K562 (cell line): ENCODE results near the gene DIP2C. TPM values are rescaled to one million over a fixed set of nuclear protein-coding genes. Genes with fewer than 3 reads are reported as not detected.

Source experiments
- ATAC-seq: fragments of 200-7000 bp; cut with Tn5 transposase; 3 replicates; pipeline ENCODE4 v1.9.1; 2020; ENCODE audit warnings: moderate library complexity
- BruUV-seq: library from RNA; stranded (reverse); fragments of 400-500 nt; replicated peaks from 2 replicates; lab custom pipeline; 2021; lab: Mats Ljungman, UMichigan
- CTCF ChIA-PET: fragments of 300-600 bp; formaldehyde crosslinking; extraction: SDS; loops from one replicate; lab custom pipeline; 2021; ENCODE audit warnings: low intra/inter-chr PET ratio; lab: Yijun Ruan, JAX
- POLR2A ChIA-PET: fragments of 300-600, 350-650 bp; sonication (Branson Sonifier 250); formaldehyde crosslinking; extraction: SDS; loops from one replicate; lab custom pipeline; 2021; ENCODE audit warnings: antibody characterized with exemption, inconsistent platforms; lab: Yijun Ruan, JAX
- DNase-seq, 4 experiments: peaks; one replicate each; pipeline versions ENCODE4 v3.0.0 to v3.0.0-alpha.2; 2011 to 2018; ENCODE audit warnings: low spot score in 3 of 4, mixed read lengths in 3 of 4; ENCODE audit errors: extremely low read depth in 1 of 4
- FAIRE-seq: peaks from 2 replicates; lab custom pipeline; 2011; peaks lifted over from hg19 to GRCh38; lab: Jason Lieb, UNC
- H2AFZ ChIP-seq: 2 replicates; pipeline ENCODE4 v1.6.0; 2011; ENCODE audit warnings: low read depth, low read length, control low read depth, inconsistent platforms
- H3K27ac ChIP-seq: fragments of 200-600 bp; 3 replicates; pipeline ENCODE4 v1.8.0; 2011; ENCODE audit warnings: low read depth, mild to moderate bottlenecking, control low read depth, inconsistent platforms, low read length, moderate library complexity, mixed read lengths; ENCODE audit errors: extremely low read depth
- H3K27me3 ChIP-seq, 2 experiments: fragments of 300-600 bp in 1 of 2; 2 replicates in 1 of 2; 3 replicates in 1 of 2; pipeline versions ENCODE4 v1.6.0 to v1.8.0; 2011; ENCODE audit warnings: inconsistent platforms in 2 of 2, low read length in 2 of 2, mild to moderate bottlenecking in 1 of 2, mixed read lengths in 1 of 2, moderate library complexity in 1 of 2; ENCODE audit not compliant: control insufficient read depth in 2 of 2, insufficient read depth in 2 of 2
- H3K36me3 ChIP-seq: fragments of 300-600 bp; 3 replicates; pipeline ENCODE4 v1.8.0; 2011; ENCODE audit warnings: mild to moderate bottlenecking, low read length, inconsistent platforms; ENCODE audit not compliant: control insufficient read depth, insufficient read depth
- H3K4me1 ChIP-seq, 2 experiments: fragments of 200-600 bp in 1 of 2; replicated peaks in 1 of 2; 2 replicates in 1 of 2; 3 replicates in 1 of 2; pipeline versions ENCODE4 v1.5.1 to v1.8.0; 2011; ENCODE audit warnings: inconsistent platforms in 2 of 2, low read length in 2 of 2, mild to moderate bottlenecking in 1 of 2, mixed read lengths in 1 of 2, moderate library complexity in 1 of 2; ENCODE audit not compliant: control insufficient read depth in 2 of 2, insufficient read depth in 2 of 2
- H3K4me2 ChIP-seq: 2 replicates; pipeline ENCODE4 v1.6.1; 2011; ENCODE audit warnings: low read length, control low read depth, inconsistent platforms, mixed read lengths; ENCODE audit not compliant: insufficient read depth
- H3K4me3 ChIP-seq: fragments of 200-600 bp; sonication (generic), shearing (Covaris generic); 2 replicates; pipeline ENCODE4 v1.5.1; 2016; ENCODE audit warnings: control low read depth, inconsistent platforms
- H3K79me2 ChIP-seq: fragments of 200-600 bp; 3 replicates; pipeline ENCODE4 v1.8.0; 2011; ENCODE audit warnings: low read length, inconsistent platforms; ENCODE audit not compliant: control insufficient read depth, insufficient read depth
- H3K9ac ChIP-seq, 2 experiments: 2 replicates each; pipeline versions ENCODE4 v1.6.0 to v1.6.1; 2011; ENCODE audit warnings: low read depth in 2 of 2, low read length in 2 of 2, control low read depth in 1 of 2, inconsistent platforms in 1 of 2, mild to moderate bottlenecking in 1 of 2, mixed read lengths in 1 of 2; ENCODE audit not compliant: insufficient read depth in 1 of 2
- H3K9me1 ChIP-seq: one replicate; pipeline ENCODE4 v1.6.0; 2011; ENCODE audit warnings: inconsistent platforms, mild to moderate bottlenecking, low read length, moderate library complexity; ENCODE audit not compliant: control insufficient read depth, insufficient read depth
- H3K9me3 ChIP-seq: replicated peaks from 2 replicates; pipeline ENCODE4 v1.5.1; 2011; ENCODE audit warnings: low read depth, low read length, inconsistent platforms; ENCODE audit not compliant: control insufficient read depth, insufficient read depth
- H4K20me1 ChIP-seq: replicated peaks from 2 replicates; pipeline ENCODE4 v1.6.1; 2011; ENCODE audit warnings: low read length, inconsistent platforms, mixed read lengths; ENCODE audit not compliant: control insufficient read depth, insufficient read depth
- BMI1 ChIP-seq: fragments of 150-350 bp; IDR thresholded peaks from 2 replicates; pipeline ENCODE4 v1.6.1; 2014; ENCODE audit warnings: low read length
- DMBX1 ChIP-seq: fragments of 250-450 bp; sonication (Bioruptor Pico); IDR thresholded peaks from 2 replicates; pipeline ENCODE4 v1.8.0; 2022; ENCODE audit warnings: inconsistent platforms, mild to moderate bottlenecking, moderate library complexity, borderline replicate concordance
- EHMT2 ChIP-seq: fragments of 450-650 bp; IDR thresholded peaks from 2 replicates; pipeline ENCODE4 v1.6.1; 2018; ENCODE audit warnings: antibody characterized with exemption
- GABPB1 ChIP-seq: sonication (generic); formaldehyde crosslinking; IDR thresholded peaks from 2 replicates; pipeline ENCODE4 v1.8.0; 2022; ENCODE audit warnings: mild to moderate bottlenecking, missing genetic modification reagents
- GATA2 ChIP-seq: sonication (generic); formaldehyde crosslinking; IDR thresholded peaks from 2 replicates; pipeline ENCODE4 v1.4.0; 2020; ENCODE audit warnings: mild to moderate bottlenecking, missing genetic modification reagents
- JUND ChIP-seq, 2 experiments: IDR thresholded peaks; 2 replicates in 1 of 2; 3 replicates in 1 of 2; pipeline ENCODE4 v1.6.1; 2011; ENCODE audit warnings: borderline replicate concordance in 2 of 2, low read depth in 2 of 2, low read length in 2 of 2, improper control_type of control experiment in 1 of 2, missing biosample characterization in 1 of 2, missing genetic modification characterization in 1 of 2, missing genetic modification reagents in 1 of 2
- NR2C2 ChIP-seq, 2 experiments: fragments of 200-800 bp in 1 of 2; sonication (Bioruptor generic) in 1 of 2; sonication (generic) in 1 of 2; formaldehyde crosslinking in 1 of 2; IDR thresholded peaks; 2 replicates each; pipeline versions ENCODE4 v1.6.1 to v1.8.0; 2016 to 2022; ENCODE audit warnings: mild to moderate bottlenecking in 1 of 2, missing compliant biosample characterization in 1 of 2, missing genetic modification characterization in 1 of 2, missing genetic modification reagents in 1 of 2
- POLR2AphosphoS2 ChIP-seq: IDR thresholded peaks from 2 replicates; pipeline ENCODE4 v1.6.1; 2012; ENCODE audit warnings: low read length, improper control_type of control experiment
- SFPQ ChIP-seq: fragments of 200-400 bp; formaldehyde crosslinking; IDR thresholded peaks from 2 replicates; pipeline ENCODE4 v1.6.1; 2017; ENCODE audit warnings: mild to moderate bottlenecking, low read depth, low read length, moderate library complexity
- THAP7 ChIP-seq: fragments of 250-450 bp; sonication (Bioruptor Pico); IDR thresholded peaks from 2 replicates; pipeline ENCODE4 v1.5.0; 2021
- WHSC1 ChIP-seq: IDR thresholded peaks from one replicate; pipeline ENCODE4 v1.6.1; 2012; ENCODE audit warnings: low read length, control low read depth, inconsistent platforms
- YBX1 ChIP-seq: fragments of 450-650 bp; IDR thresholded peaks from 2 replicates; pipeline ENCODE4 v1.7.1; 2016; ENCODE audit warnings: mild to moderate bottlenecking
- ZNF217 ChIP-seq: sonication (generic); formaldehyde crosslinking; IDR thresholded peaks from 2 replicates; pipeline ENCODE4 v1.8.0; 2022; ENCODE audit warnings: mild to moderate bottlenecking, missing genetic modification reagents
- ZNF232 ChIP-seq: sonication (generic); formaldehyde crosslinking; IDR thresholded peaks from 2 replicates; pipeline ENCODE4 v1.8.0; 2022; ENCODE audit warnings: mild to moderate bottlenecking, missing genetic modification reagents
- ZNF785 ChIP-seq: fragments of 250-450 bp; sonication (Bioruptor Pico); IDR thresholded peaks from 2 replicates; pipeline ENCODE4 v1.4.0; 2020; ENCODE audit warnings: mild to moderate bottlenecking
- ZZZ3 ChIP-seq: fragments of 450-650 bp; IDR thresholded peaks from 2 replicates; pipeline ENCODE4 v1.6.1; 2016; ENCODE audit warnings: antibody characterized with exemption, mild to moderate bottlenecking, moderate library complexity
- WGBS: fragments of 100-300 bp; shearing (Covaris generic); methylation state at CpG from one replicate; pipeline ENCODE4 v1.1.6; 2016; ENCODE audit warnings: low coverage, mixed read lengths; ENCODE audit not compliant: insufficient coverage; ENCODE audit errors: missing lambda C conversion rate; 5-methylcytosine and 5-hydroxymethylcytosine counted together
- in situ Hi-C: fragments of 300-500 bp; cut with MboI; formaldehyde crosslinking; loops from 4 replicates; pipeline ENCODE4 v1.15.0; 2018; ENCODE audit warnings: inconsistent platforms, mixed read lengths
- intact Hi-C: fragments of 100-400 bp; cut with micrococcal nuclease; formaldehyde crosslinking; loops from 2 replicates; pipeline ENCODE4 v1.14.2; 2022
- polyA plus RNA-seq, 8 experiments: library from polyadenylated mRNA; depleted of rRNA in 4 of 8; stranded (reverse) in 5 of 8; unstranded in 3 of 8; fragments of >200 nt; fragmentation: Nextera tagmentation in 2 of 8; fragmentation: Illumina TruSeq in 1 of 8; extraction: Ambion mirVana in 2 of 8; extraction: Trizol in 1 of 8; gene quantifications; 2 replicates each; pipeline versions ENCODE4 v1.2.1 to v1.2.3, GENCODE V29; 2011 to 2014; ENCODE audit warnings: inconsistent platforms in 1 of 8, missing spikeins in 1 of 8
- total RNA-seq, 7 experiments: library from RNA; depleted of rRNA in 6 of 7; stranded (reverse); fragments of >200 nt in 6 of 7; fragmentation: Illumina TruSeq in 2 of 7; extraction: Trizol in 2 of 7; gene quantifications; 2 replicates each; pipeline versions ENCODE4 v1.2.1 to v1.2.3, GENCODE V29; 2011 to 2021; ENCODE audit warnings: low replicate concordance in 1 of 7
- TF ChIP-seq, protein P1 (sequence below): fragments of 450-650 bp; conservative IDR thresholded peaks from 2 replicates; pipeline ENCODE4 v1.6.1; 2016; ENCODE audit warnings: missing genetic modification characterization, low read depth, mild to moderate bottlenecking, missing compliant biosample characterization, moderate library complexity

DIP2C gene
- total and polyA plus RNA-seq, 9 of the 15 experiments (the other 6 are each of a cell fraction or from before 2014, with no cell fraction given) = 0.01 TPM; not detected in 8

DNA sequence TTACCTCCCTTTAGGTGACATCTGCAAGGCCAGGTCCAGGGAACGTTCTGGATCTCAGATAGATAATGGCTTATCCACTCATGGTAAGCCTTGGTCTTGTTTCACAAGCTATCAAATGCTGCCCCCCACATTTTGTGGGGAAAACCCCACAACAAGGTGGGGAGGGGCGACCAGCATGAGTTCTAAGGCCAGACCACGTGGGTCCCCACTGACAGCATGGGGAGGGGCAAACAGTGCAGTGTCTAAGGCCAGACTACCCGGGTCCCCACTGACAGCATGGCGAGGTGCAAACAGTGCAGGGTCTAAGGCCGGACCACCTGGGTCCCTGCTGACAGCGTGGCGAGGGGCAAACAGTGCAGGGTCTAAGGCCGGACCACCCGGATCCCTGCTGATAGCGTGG lies 102.8 kb downstream of the DIP2C start:
- Histone ChIP-seq H3K9ac (no peak overlapping the region; a peak in 1 of 4 replicates), H3K9me3 (no peaks in the 10 kb centered on the region), H3K27ac (no peak overlapping the region), H2AFZ (no peak overlapping the region), H3K36me3 (no peaks in the 10 kb centered on the region), H4K20me1 (no peaks in the 10 kb centered on the region; the same call in 1 of the 2 replicates), H3K9me1 (no peaks in the 10 kb centered on the region), H3K4me1 (peaks cover 0 to 9% of the 10 kb centered on the region in 2 experiments; a peak in 1 of 5 replicates), H3K4me2 (no peak overlapping the region), H3K27me3 (peaks cover 25 to 71% of the 10 kb centered on the region in 2 experiments), H3K4me3 (no peak overlapping the region), H3K79me2 (no peaks in the 10 kb centered on the region)
- intact Hi-C loops = no loop called here
- POLR2A ChIA-PET = no interaction called here
- CTCF ChIA-PET = no interaction called here
- no peak for TF ChIP-seq DMBX1 (CRISPR knock-in tag)
- TF ChIP-seq, protein P1, sequence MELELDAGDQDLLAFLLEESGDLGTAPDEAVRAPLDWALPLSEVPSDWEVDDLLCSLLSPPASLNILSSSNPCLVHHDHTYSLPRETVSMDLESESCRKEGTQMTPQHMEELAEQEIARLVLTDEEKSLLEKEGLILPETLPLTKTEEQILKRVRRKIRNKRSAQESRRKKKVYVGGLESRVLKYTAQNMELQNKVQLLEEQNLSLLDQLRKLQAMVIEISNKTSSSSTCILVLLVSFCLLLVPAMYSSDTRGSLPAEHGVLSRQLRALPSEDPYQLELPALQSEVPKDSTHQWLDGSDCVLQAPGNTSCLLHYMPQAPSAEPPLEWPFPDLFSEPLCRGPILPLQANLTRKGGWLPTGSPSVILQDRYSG (tag) = no peak
- TF ChIP-seq EHMT2 = no peak
- no peak for TF ChIP-seq ZNF217 (CRISPR knock-in tag)
- TF ChIP-seq ZNF785 (CRISPR knock-in tag) = no peak
- TF ChIP-seq WHSC1 = no peak
- TF ChIP-seq YBX1 = no peak
- TF ChIP-seq POLR2AphosphoS2 = no peak
- TF ChIP-seq ZZZ3 = no peak
- TF ChIP-seq JUND (IDR thresholded peaks at IDR 0.05; ENCODE audit: borderline replicate concordance, low read depth, low read length) = no peak
- TF ChIP-seq JUND (tag; IDR thresholded peaks at IDR 0.05; ENCODE audit: borderline replicate concordance, low read depth, low read length) = no peak
- no peak for TF ChIP-seq NR2C2 (CRISPR knock-in tag; IDR thresholded peaks at IDR 0.05)
- TF ChIP-seq NR2C2 (tag; IDR thresholded peaks at IDR 0.05) = no peak
- TF ChIP-seq BMI1 = no peak
- TF ChIP-seq THAP7 (CRISPR knock-in tag) = no peak
- TF ChIP-seq GABPB1 (CRISPR knock-in tag) = no peak
- TF ChIP-seq ZNF232 = no peak
- no peak for TF ChIP-seq SFPQ
- no peak for TF ChIP-seq GATA2
- in situ Hi-C loops = no loop called here
- ATAC-seq = no peak
- BruUV-seq = no TSS peak
- no peak for FAIRE-seq
- 2% methylated on average over 11 of the region's 11 CpGs for WGBS
- no peak for DNase-seq
